ENCODE data around the gene SLC36A1.
"Not testable (repeated sequence)": the region's sequence is repeated elsewhere in the genome, so short reads cannot be mapped to it uniquely, and the experiment has no call there.

The SLC36A1 gene

DNA sequence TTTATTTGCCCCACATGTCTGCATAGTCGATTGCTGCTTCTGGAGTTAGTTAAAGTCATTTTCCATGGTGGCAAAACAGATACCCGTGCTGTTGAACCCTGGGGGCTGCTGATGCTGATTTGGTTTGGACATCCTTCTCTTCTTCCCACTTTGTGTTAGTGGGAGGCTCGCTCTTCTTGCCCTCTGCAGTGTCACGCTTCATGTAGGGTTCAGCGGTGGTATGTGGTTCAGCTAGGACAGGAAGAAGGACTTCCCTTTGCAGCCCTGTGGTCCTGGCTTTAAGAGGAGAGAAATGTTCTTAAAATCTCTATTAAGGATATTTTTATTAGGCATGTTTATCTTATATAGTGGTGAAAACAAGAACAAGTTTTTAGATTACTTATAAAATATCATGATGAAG, 36.2 kb downstream of the SLC36A1 start:
- DNase-seq (ENCODE audit: low spot score): no peak

DNA sequence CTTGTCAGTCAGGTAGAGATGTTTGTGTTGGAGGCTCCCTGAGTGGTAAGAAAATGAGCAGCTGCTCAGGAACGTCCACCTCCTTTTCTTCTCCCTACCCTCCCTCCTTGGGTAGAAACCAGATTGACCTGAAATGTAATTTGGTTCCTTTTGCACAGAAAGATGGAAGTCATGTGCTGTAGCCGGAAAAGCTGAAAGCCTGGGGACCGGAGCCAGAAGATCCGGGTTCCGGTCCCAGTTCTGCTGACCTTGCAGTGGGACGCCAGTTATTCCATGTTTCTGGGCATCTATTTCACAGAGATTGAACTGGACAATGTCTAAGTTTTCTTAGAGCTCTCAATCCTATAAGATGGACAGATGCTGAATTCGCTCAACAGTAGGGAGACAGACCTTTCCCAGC, 40.1 kb downstream of the SLC36A1 start:
- DNase-seq (ENCODE audit: low spot score): no peak

DNA sequence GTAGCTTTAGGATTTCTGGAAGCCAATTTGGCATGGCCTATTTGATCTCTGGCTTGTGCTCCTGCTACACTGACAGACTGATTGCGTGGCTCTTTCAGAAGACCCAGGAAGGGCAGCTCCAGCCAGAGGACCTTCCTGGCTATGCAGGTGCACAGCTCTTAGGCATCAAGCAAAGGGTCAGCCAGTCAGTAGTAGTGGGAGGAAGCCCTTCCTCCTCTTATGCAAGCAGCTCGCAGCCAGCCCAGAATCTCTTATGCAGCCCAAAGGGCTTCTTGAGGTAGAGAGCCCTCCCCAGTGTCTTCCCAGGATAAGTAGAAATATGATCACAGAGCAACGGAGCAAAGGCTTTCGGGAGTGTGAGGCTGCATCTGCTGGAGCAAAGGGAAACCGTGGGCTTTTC, 43.2 kb downstream of the SLC36A1 start:
- DNase-seq (ENCODE audit: low spot score): no peak

DNA sequence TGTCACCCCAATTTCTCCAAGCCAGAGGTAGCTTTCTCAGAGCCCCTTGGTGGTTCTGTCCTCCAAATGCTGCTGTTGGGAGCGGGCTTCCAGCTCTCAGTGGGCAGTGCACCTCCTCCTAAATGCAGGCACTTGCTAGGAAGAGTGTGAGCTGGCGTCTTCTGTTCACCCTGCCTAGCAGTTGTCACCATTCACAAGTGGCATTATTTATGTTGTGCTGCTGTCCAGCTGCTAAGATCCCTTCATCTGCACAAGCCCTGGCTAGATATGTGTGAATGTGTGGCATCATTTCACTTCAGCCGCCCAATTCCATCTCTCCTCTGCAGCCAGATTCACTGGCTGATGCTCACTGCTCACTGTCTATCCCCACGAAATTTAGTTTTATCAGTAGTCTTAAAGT, 43.7 kb downstream of the SLC36A1 start:
- DNase-seq (ENCODE audit: low spot score): no peak

DNA sequence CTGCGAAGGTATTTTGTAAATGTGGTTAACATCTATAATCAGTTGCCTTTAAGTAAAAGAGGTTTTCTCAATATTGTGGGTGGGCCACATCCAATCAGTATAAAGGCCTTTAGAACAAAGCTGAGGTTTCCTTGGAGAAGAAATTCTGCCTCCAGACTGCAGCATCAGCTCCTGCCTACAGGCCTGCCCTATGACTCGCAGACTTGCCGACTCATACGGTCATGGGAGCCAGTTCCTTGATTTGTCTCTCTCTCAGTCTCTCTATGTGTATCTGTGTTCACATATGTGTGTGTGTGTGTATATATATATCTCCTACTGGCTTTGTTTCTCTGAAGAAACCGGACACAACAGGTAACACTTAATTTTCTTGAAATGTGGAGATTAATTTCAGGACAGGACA, 45.3 kb downstream of the SLC36A1 start:
- DNase-seq (ENCODE audit: low spot score): no peak

DNA sequence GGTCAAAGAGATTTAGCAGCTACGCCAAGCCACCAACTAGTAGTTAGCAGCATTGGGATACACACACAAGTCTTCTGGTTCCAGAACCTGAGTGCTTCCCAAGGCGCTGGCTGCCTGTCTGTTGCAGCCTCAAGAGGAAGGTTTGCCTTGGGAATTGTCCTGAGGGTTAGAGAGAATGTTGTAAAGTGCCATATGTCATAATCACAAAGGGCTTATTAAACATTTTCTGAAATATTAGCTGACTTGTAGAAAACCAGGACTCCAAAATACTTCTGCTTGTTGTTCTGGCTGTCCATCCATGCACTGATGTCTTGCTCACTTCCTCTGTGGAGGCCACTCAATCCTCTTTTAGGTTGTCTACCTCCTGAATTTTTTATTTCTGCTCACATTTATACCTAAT, 46.3 kb downstream of the SLC36A1 start:
- DNase-seq (ENCODE audit: low spot score): no peak

DNA sequence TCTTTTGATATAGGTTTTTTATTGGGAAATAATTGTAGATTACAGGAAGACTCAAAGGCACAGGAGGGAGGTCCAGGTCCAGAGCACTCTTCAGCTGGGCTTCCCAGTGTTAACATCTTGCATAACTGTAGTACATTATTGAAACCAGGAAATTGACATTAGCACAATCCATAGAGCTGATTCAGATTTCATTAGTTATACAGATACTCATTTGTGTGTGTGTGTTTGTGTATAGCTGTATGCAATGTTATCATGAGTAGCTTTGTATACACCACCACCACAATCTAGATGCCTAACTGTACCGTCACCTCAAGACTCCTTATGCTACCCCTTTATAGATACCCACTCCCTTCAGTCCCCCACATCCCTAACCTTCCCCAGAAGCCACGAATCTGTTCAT, 47.9 kb downstream of the SLC36A1 start:
- DNase-seq (ENCODE audit: low spot score): no peak

DNA sequence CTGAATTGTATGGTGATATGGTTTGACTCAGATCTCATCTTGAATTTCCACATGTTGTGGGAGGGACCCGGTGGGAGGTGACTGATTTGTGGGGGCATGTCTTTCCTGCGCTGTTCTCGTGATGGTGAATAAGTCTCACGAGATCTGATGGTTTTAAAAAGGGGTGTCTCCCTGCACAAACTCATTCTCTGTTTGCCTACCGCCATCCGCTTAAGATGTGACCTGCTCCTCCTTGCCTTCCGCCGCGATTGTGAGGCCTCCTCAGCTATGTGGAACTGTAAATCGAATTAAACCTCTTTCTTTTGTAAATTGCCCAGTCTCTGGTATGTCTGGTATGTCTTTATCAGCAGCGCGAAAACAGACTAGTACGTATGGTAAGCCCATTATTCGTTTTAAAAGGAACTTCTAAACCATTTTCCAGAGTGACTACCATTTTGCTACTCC, 48.7 kb downstream of the SLC36A1 start:
- no peak for DNase-seq (ENCODE audit: low spot score)

DNA sequence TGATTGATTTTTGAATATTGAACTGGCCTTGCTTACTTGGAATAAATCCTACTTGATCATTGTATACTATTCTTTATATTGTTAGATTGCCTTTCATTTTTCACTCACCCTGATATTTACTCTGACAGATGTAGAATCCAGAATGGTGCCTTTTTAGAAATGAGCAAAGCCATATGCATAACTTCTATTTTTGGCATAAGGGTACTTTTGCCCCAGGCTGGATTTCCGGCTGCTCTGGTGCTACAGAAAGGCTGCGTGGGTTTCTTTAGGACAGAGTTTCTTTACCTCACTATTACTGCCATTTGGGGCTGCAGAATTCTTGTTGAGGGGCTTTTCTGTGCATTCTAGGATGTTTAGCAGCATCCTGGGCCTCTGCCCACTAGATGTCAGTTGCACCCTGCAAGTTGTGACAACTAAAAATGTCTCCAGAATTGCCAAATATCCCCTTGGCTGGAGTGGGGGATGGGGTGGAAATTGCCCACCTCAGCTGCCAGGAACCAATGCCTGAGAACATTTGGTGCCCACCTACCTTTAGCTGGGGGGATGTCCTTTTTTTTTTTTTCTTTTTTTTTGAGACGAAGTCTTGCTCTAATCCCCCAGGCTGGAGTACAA, 50.1 kb downstream of the SLC36A1 start:
- no peak for DNase-seq (ENCODE audit: low spot score)

DNA sequence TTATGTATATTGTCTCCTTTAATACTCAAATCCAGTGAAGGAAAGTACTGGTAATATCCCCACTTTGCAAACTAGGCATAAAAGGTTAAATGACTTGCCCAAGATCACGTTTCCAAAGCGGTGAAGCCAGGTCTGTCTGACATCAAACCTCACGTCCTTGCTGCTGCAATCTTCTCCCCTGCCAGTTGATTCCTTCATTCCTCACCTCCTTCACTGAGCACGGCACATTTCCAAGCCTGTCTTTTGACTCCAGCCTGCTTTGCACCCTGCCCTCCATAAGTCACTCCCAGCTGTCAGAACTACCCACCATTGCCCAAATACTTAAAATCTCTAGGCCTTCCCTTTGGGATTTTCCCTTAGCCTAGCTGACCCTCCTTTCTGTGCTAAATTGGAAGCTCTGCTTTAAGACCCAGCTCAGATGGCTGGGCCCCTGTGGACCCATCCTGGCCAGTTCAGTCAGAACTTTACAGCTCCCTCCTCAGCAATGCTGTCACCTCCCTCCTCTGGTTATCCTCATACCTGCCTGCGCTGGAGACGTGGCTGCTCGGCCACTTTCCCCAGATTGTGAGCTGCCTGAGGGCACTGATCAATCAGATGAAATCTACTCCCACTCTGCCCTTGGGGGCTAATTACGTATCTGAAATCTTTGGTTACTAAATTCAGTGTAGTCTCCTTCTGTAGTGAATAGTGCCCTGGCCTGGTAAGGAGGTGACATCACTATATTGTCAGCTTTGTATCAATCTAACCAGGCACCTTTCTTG, 51.2 kb downstream of the SLC36A1 start:
- DNase-seq (ENCODE audit: low spot score): no peak

DNA sequence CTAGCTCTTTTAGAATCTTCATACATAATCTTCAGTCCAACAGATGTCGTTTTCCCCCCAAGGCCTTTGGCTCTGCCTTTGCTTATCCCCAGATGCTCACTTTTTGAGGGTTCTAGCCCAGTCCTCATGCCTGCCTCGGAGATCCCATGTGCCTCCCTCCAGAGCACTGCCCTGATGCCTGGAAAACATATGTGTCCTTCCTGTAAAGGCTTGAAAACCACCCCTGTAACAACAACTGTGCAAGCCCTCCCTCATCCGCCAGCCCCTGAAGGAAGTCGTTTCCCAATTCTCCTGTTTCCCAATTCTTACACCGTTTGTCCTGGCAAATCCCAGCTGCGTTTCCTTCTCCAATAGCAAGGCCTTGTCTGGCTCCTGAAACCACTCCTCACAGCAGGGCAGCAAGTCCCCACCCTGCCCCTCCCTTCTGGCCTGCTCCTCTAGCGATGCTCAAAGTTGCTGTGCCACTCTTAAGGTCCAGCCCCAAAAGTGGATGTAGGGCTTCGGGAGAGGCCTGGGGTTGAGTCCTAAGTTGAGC, 52.2 kb downstream of the SLC36A1 start:
- no peak for DNase-seq (ENCODE audit: low spot score)

DNA sequence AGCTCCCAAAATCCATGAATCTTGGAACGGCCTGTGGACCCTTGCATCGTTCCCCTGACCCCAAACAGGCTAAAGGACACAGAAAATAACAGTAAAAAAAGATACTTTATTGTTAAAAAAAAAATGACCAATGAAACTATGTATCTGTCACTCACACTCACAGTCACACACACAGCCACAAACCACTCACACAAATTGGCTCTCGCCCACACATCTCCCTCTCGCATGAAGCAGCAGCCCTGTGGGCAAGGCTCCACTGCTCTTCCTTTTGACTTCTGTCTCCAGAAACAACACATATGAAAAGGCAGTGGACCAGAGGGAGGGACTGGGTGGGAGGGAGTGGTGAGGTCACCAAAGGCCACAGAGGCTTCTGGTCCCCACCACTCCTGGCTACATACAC, 56.6 kb downstream of the SLC36A1 start:
- no peak for DNase-seq (ENCODE audit: low spot score)

DNA sequence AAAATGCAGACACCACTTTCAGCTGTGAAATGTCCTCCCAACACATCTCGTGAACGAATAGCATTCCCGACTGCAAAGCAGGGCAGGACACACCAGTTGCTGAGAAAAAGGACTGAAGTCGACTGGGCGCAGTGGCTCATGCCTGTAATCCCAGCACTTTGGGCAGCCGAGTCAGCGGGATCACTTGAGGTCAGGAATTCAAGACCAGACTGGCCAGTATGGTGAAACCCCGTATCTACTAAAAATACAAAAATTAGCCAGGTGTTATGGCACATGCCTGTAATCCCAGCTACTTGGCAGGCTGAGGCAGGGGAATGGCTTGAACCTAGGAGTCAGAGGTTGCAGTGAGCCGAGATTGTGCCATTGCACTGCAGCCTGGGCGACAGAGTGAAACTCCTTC, 60.9 kb downstream of the SLC36A1 start:
- DNase-seq (ENCODE audit: low spot score): not testable (repeated sequence)

DNA sequence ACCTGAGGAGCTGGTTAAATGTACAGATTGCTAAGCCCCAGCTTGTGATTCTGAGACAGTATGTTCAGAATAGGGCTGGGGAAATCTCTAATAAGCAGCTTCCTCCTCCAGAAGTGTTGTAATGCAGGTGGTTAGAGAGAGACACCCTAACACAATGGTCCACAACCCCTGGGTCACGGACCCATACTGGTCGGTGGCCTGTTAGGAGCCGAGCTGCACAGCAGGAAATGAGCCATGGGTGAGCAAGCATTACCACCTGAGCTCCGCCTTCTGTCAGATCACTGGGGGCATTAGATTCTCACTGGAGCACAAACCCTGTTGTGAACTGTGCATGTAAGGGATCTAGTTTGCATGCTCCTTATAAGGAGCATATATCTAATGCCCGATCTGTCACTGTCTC, 61.8 kb downstream of the SLC36A1 start:
- no peak for DNase-seq (ENCODE audit: low spot score)

DNA sequence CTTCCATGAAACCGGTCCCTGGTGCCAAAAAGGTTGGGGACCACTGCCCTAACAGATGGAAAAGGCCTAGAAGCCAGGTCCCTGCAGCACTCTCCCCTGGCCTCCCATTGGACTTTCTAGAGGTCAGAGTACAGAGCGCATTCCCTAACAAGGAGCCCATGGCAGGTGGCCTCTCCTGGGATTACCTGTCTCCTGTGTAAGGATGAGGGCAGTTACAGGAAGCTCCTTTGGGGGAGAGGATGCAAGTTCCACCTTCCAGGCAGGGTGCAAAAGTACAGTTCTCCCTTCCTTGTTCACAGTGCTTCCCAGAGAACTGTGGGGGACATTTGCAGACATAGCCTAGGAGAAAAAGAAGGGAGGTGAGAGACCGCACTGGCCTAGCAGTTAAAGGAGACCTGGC, 62.4 kb downstream of the SLC36A1 start:
- no peak for DNase-seq (ENCODE audit: low spot score)

DNA sequence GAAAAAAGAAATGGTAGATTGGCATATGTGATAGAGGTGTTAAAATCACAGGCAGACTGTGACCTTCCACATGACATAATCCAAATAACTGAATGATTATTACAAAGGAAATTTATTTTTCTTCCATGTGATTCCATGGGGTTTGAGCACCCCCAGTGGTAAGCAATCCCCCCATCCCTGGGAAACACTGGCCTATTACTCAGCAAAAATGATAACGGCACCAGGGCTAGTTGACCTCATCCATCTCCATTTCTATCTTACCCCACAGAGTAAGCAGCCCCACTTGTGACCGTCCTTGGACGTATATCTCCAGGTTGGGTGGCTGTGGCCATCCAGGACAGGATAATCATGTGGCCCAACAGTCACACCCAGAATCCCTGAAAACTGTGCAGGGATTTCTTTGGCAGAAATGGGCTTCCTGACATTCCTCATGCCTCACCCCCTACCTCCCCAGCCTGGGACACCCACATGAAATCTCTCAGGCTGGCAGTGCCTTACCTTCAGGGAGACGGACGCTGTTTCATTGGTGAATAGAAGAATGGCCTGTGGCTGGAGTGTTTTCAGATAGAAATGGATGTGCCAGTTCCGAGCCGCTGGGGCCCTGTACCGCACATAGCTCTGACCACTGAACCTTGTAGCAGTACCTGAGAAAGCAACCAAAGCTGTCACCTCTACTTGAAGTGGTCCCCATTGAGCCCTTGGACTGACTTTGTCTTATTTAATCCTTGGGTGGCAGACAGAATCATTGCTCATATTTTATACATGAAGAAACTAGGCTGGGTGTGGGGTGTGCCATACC, 69.9 kb downstream of the SLC36A1 start:
- no peak for DNase-seq (ENCODE audit: low spot score)

DNA sequence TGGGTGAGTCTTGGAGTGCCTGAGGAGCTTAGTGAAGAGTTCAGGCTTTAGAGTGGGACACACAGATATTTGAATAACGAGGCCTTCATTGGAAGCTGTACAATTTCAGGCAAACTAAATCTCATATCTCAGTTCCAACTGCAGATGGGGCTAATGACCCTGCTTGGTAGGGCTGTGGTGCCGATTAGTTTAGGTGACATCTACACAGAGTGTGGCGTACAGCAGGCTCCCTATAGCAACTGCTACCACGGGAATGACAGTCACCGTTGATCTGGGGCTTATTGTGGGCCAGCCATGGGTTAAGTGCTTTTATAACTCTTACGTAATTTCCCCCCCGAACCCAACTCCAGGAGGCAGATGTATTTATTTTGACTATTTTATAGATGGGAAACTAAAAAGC, 72.9 kb downstream of the SLC36A1 start:
- DNase-seq (ENCODE audit: low spot score): peak; percentile 43

DNA sequence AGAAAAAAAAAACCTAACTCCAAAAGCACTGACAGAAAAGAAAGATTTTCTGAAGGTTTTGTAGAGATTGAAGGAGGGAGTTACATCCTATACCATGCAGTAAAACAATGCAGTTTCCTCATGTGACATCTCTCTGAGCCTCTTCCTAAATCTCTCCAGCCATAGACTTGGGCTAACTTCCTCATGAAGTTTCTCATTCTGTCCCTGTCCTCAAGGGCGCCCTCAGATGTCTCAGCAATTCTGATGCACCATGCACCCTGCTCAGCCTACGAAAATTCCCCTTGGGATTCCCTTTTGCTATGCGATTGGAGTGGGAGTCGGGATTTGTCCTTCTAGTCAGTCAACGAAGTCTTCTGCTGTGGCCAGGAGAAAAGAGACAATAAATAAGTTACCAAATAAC, 74.8 kb downstream of the SLC36A1 start:
- DNase-seq (ENCODE audit: low spot score): no peak

DNA sequence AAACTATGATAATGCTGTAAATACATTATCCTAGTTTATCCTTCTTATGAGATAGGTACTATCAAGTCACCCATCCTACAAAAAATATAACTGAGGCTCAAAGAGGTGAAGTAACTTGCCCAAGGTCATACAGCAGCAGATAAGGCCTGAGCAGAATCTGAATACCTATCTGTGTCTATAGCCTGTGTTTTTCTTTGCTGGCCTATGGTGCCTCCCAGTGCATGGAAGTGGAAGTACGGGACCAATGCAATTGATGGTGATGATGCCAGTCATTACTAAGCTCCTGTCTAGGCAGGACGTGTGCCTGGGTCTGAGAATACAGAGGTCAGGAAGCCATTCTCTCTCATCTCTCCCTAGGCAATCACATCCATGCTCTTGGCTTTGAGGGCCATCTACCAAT, 75.9 kb downstream of the SLC36A1 start:
- DNase-seq (ENCODE audit: low spot score): peak; percentile 51

DNA sequence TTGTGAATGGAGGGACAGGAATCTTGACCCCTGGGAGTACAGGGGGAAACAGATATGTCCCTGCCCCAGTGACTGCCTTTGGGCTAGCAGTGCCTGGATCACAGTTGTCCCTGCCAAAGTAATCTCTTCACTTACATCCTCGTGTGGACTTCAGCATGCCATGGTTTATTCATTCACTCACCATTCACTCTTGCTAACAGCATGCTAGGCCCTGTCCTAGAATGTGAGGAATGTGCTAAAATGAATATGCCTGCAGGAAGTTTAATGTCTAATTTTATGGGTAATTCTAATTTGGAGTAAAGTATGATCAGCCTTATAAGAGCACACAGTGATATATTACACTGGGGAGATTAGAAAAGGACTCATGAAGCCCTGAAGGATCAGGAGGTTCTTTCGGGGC, 80.8 kb downstream of the SLC36A1 start:
- DNase-seq (ENCODE audit: low spot score): no peak

DNA sequence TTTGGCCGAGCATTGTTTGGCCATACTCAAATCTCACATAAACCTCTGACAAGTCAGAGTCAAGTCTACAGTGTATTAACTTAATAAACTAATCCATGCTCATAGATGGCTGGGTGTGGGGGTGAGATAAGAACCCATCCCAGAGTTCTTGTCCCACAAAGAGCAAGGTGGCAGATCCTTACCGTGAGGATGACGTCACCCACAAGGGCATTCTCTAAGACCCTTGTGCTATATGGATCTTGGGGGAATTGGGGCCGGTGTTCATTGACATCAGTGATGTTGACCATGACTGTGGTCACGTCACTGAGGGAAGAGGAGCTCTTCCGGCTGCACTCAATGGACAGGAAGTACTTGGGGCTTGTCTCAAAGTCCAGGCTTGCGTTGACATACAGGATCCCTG, 81.6 kb downstream of the SLC36A1 start:
- DNase-seq (ENCODE audit: low spot score): no peak

DNA sequence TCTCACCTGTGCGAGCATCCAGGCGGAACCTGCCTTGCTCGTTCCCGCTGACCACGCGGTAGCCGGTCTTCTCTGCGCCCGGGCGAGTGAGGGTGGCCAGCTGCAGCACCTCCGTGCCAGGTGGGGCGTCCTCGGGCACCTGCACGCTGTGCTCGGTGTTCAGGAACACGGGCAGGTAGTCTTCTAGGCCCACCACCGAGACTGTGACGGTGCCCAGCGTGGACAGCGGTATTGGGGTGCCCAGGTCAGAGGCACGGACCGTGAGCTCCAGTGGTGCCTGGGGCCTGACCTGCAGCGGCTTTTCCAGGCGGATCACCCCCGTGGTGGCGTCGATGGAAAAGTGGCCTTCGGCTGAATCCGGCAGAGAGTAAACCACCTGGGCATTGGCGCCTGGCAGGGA, 84.2 kb downstream of the SLC36A1 start:
- no peak for DNase-seq (ENCODE audit: low spot score)

DNA sequence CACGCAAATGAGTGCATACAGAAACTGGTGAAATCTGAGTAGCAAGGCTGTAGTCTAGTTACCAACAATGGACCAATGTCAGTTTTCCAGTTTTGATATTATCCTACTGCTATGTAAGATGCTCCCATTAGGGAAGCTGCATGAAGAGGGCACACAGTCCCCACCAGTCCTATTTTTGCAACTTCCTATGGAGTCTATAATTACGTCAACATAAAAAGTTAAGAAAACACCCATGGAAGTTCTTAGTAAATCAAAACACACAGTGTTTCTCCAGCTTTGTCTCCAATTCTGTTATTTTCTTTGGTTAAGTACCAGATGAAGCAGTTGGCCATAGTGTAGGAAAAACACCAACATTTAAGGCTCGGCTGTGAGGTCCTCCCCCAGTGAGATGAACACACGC, 85.0 kb downstream of the SLC36A1 start:
- DNase-seq (ENCODE audit: low spot score): no peak
